Activated CD4-positive, alpha-beta T cell treated with anti-CD3 and anti-CD28 coated beads, Interleukin-2, amount 10 ng/mL, durations not matched to agents 7 days and 5 days (primary cell): ENCODE results near the gene ORMDL3. TPM values are rescaled to one million over a fixed set of nuclear protein-coding genes. Genes with fewer than 3 reads are reported as not detected.

Experiments used
- CTCF ChIA-PET: fragments of 350-600 bp; sonication (Branson Sonifier 250); formaldehyde crosslinking; loops from one replicate; lab custom pipeline; 2021; ENCODE audit warnings: antibody characterized with exemption; lab: Charles Lee
- POLR2A ChIA-PET: fragments of 350-600 bp; sonication (Branson Sonifier 250); formaldehyde crosslinking; loops from one replicate; lab custom pipeline; 2021; ENCODE audit warnings: antibody characterized with exemption; lab: Charles Lee
- DNase-seq: peaks from one replicate; pipeline ENCODE4 v3.0.0-alpha.2; 2020
- H3K27ac Mint-ChIP-seq: one replicate; pipeline ENCODE4 v1.8.0; 2021; ENCODE audit warnings: mild to moderate bottlenecking, moderate library complexity, mixed read lengths
- H3K27me3 Mint-ChIP-seq: one replicate; pipeline ENCODE4 v1.8.0; 2021; ENCODE audit warnings: mixed read lengths
- H3K36me3 Mint-ChIP-seq: one replicate; pipeline ENCODE4 v1.8.0; 2021; ENCODE audit warnings: low read depth, mixed read lengths
- H3K4me1 Mint-ChIP-seq: one replicate; pipeline ENCODE4 v1.8.0; 2021; ENCODE audit warnings: mixed read lengths
- H3K4me3 Mint-ChIP-seq: one replicate; pipeline ENCODE4 v1.8.0; 2021; ENCODE audit warnings: mild to moderate bottlenecking, moderate library complexity, mixed read lengths
- H3K9me3 Mint-ChIP-seq: one replicate; pipeline ENCODE4 v1.8.0; 2021; ENCODE audit warnings: mixed read lengths
- total RNA-seq, 2 experiments: library from RNA; stranded (reverse); gene quantifications; one replicate each; pipeline ENCODE4 v1.2.3, GENCODE V29; 2021

ORMDL3 gene
- total RNA-seq, 2 experiments from 2014 or later: 152 TPM

GRCh38 chr17:39927929-39928857, 792 bp upstream of the ORMDL3 start:
- peaks cover 22% of the 10 kb centered on the region for H3K36me3 Mint-ChIP-seq
- CTCF ChIA-PET: interaction anchor here (0.6 to 1.8 kb wide), 5 partner anchors 10 to 283 kb away, joined by 3 to 5 read pairs (median 3); no protein-coding TSS in a partner anchor
- H3K4me1 Mint-ChIP-seq: peaks cover 46% of the 10 kb centered on the region
- no peaks in the 10 kb centered on the region for H3K9me3 Mint-ChIP-seq
- no peaks in the 10 kb centered on the region for H3K27me3 Mint-ChIP-seq
- POLR2A ChIA-PET: interaction anchor here (0.6 kb wide), 1 partner anchor 173 kb away, joined by 4 read pairs; no protein-coding TSS in a partner anchor
- H3K4me3 Mint-ChIP-seq: peak overlapping the region; percentile 84
- DNase-seq: no peak
- peak overlapping the region; percentile 97 for H3K27ac Mint-ChIP-seq

- Mint-ChIP-seq H3K4me1 (peaks cover 60% of the 10 kb centered on the region), H3K36me3 (peaks cover 37% of the 10 kb centered on the region), H3K4me3 (peak overlapping the region; percentile 84), H3K27me3 (no peaks in the 10 kb centered on the region), H3K9me3 (no peaks in the 10 kb centered on the region), H3K27ac (peak overlapping the region; percentile 97)
- ChIA-PET POLR2A (interaction anchor here (0.6 to 0.8 kb wide), 2 partner anchors 54 to 381 kb away, joined by 3 to 7 read pairs; partner anchors contain the start of gene PSMD3), CTCF (interaction anchor here (0.5 to 1.6 kb wide), 7 partner anchors 11 to 308 kb away, joined by 3 to 6 read pairs (median 3); no protein-coding TSS in a partner anchor)
- peak; percentile 83 for DNase-seq
Measured at GRCh38 chr17:39926588-39927100, 757 bp downstream of the ORMDL3 start.

GRCh38 chr17:39926135-39926587, 1.2 kb downstream of the ORMDL3 start:
- Mint-ChIP-seq H3K27ac (peak overlapping the region; percentile 97), H3K9me3 (no peaks in the 10 kb centered on the region), H3K4me3 (peak overlapping the region; percentile 84), H3K27me3 (no peaks in the 10 kb centered on the region), H3K36me3 (peaks cover 42% of the 10 kb centered on the region), H3K4me1 (peaks cover 65% of the 10 kb centered on the region)
- POLR2A ChIA-PET: interaction anchor here (0.8 kb wide), 1 partner anchor 55 kb away, joined by 3 read pairs; the partner anchor contains the start of gene PSMD3
- CTCF ChIA-PET: interaction anchor here (0.5 to 2.7 kb wide), 8 partner anchors 11 to 307 kb away, joined by 3 to 7 read pairs (median 4); no protein-coding TSS in a partner anchor
- DNase-seq: no peak

GRCh38 chr17:39925282-39926134, 1.9 kb downstream of the ORMDL3 start:
- no peaks in the 10 kb centered on the region for H3K27me3 Mint-ChIP-seq
- peak overlapping the region; percentile 84 for H3K4me3 Mint-ChIP-seq
- DNase-seq: no peak
- H3K9me3 Mint-ChIP-seq: no peaks in the 10 kb centered on the region
- H3K36me3 Mint-ChIP-seq: peaks cover 49% of the 10 kb centered on the region
- peak overlapping the region; percentile 97 for H3K27ac Mint-ChIP-seq
- CTCF ChIA-PET: interaction anchor here (0.7 to 2.7 kb wide), 4 partner anchors 10 to 307 kb away, joined by 3 to 7 read pairs (median 4); no protein-coding TSS in a partner anchor
- POLR2A ChIA-PET: no interaction called here
- peaks cover 72% of the 10 kb centered on the region for H3K4me1 Mint-ChIP-seq

GRCh38 chr17:39924691-39925055, 2.7 kb downstream of the ORMDL3 start:
- ChIA-PET POLR2A (no interaction called here), CTCF (interaction anchor here (1.2 to 2.7 kb wide), 2 partner anchors 194 to 303 kb away, joined by 3 to 7 read pairs; partner anchors contain the start of gene MIEN1)
- H3K4me3 Mint-ChIP-seq: peak overlapping the region; percentile 84
- H3K4me1 Mint-ChIP-seq: peaks cover 78% of the 10 kb centered on the region
- peak overlapping the region; percentile 97 for H3K27ac Mint-ChIP-seq
- no peak for DNase-seq
- peaks cover 56% of the 10 kb centered on the region for H3K36me3 Mint-ChIP-seq
- no peaks in the 10 kb centered on the region for H3K27me3 Mint-ChIP-seq
- H3K9me3 Mint-ChIP-seq: no peaks in the 10 kb centered on the region

- DNase-seq: no peak
- Mint-ChIP-seq H3K4me1 (peaks cover 76% of the 10 kb centered on the region), H3K9me3 (no peaks in the 10 kb centered on the region), H3K4me3 (peak overlapping the region; percentile 84), H3K27ac (peak overlapping the region; percentile 97), H3K36me3 (peaks cover 60% of the 10 kb centered on the region), H3K27me3 (no peaks in the 10 kb centered on the region)
- ChIA-PET CTCF (interaction anchor here (1.2 to 2.7 kb wide), 2 partner anchors 193 to 302 kb away, joined by 3 to 7 read pairs; partner anchors contain the start of gene MIEN1), POLR2A (no interaction called here)
Measured at GRCh38 chr17:39923836-39924690, 3.3 kb downstream of the ORMDL3 start.

- DNase-seq: no peak
- H3K4me3 Mint-ChIP-seq: peak overlapping the region; percentile 25
- H3K27ac Mint-ChIP-seq: peak overlapping the region; percentile 91
- no peaks in the 10 kb centered on the region for H3K9me3 Mint-ChIP-seq
- H3K4me1 Mint-ChIP-seq: peaks cover 76% of the 10 kb centered on the region
- ChIA-PET CTCF (no interaction called here), POLR2A (no interaction called here)
- no peaks in the 10 kb centered on the region for H3K27me3 Mint-ChIP-seq
- peaks cover 67% of the 10 kb centered on the region for H3K36me3 Mint-ChIP-seq
Measured at GRCh38 chr17:39923230-39923629, 4.2 kb downstream of the ORMDL3 start.

- ChIA-PET CTCF (interaction anchor here (1.0 to 1.2 kb wide), 2 partner anchors 9 to 299 kb away, joined by 3 read pairs; no protein-coding TSS in a partner anchor), POLR2A (no interaction called here)
- peaks cover 78% of the 10 kb centered on the region for H3K36me3 Mint-ChIP-seq
- no peak overlapping the region for H3K4me3 Mint-ChIP-seq
- H3K4me1 Mint-ChIP-seq: peaks cover 84% of the 10 kb centered on the region
- H3K9me3 Mint-ChIP-seq: no peaks in the 10 kb centered on the region
- H3K27me3 Mint-ChIP-seq: no peaks in the 10 kb centered on the region
- DNase-seq: no peak
- H3K27ac Mint-ChIP-seq: peak overlapping the region; percentile 91
Measured at GRCh38 chr17:39922006-39922405, 5.4 kb downstream of the ORMDL3 start.

- Mint-ChIP-seq H3K27me3 (no peaks in the 10 kb centered on the region), H3K36me3 (peaks cover 84% of the 10 kb centered on the region), H3K4me3 (peak overlapping the region; percentile 13), H3K27ac (peak overlapping the region; percentile 91), H3K9me3 (no peaks in the 10 kb centered on the region), H3K4me1 (peaks cover 87% of the 10 kb centered on the region)
- DNase-seq: no peak
- CTCF ChIA-PET: interaction anchor here (1.0 to 1.2 kb wide), 2 partner anchors 9 to 298 kb away, joined by 3 read pairs; no protein-coding TSS in a partner anchor
- POLR2A ChIA-PET: no interaction called here
Measured at GRCh38 chr17:39921323-39921722, 6.1 kb downstream of the ORMDL3 start.

GRCh38 chr17:39920218-39921210, 6.9 kb downstream of the ORMDL3 start:
- peaks cover 82% of the 10 kb centered on the region for H3K4me1 Mint-ChIP-seq
- no peak overlapping the region for H3K4me3 Mint-ChIP-seq
- H3K36me3 Mint-ChIP-seq: peaks cover 87% of the 10 kb centered on the region
- peak; percentile 29 for DNase-seq
- POLR2A ChIA-PET: no interaction called here
- CTCF ChIA-PET: interaction anchor here (0.9 to 1.2 kb wide), 2 partner anchors 10 to 424 kb away, joined by 3 to 4 read pairs; no protein-coding TSS in a partner anchor
- H3K27me3 Mint-ChIP-seq: no peaks in the 10 kb centered on the region
- peak overlapping the region; percentile 91 for H3K27ac Mint-ChIP-seq
- no peaks in the 10 kb centered on the region for H3K9me3 Mint-ChIP-seq
